ENCODE measurements around the gene CLIC3.

Gene CLIC3

GRCh38 chr9:136979769-136980587, 16.4 kb downstream of the CLIC3 start:
- no peak for DNase-seq

GRCh38 chr9:136978865-136979544, 17.4 kb downstream of the CLIC3 start:
- no peak for DNase-seq

GRCh38 chr9:136978073-136978864, 18.1 kb downstream of the CLIC3 start:
- DNase-seq = peak; percentile 72

- DNase-seq = no peak
These were observed 18.7 kb downstream of the CLIC3 start for GRCh38 chr9:136977649-136978072.

GRCh38 chr9:136977223-136977622, 19.1 kb downstream of the CLIC3 start, which contains the start of gene PTGDS:
PTGDS (plus strand) TSS chr9:136977504; CDS start chr9:136977579, 75 bp downstream.
- DNase-seq = no peak

- DNase-seq = peak; percentile 46
These were observed 20.7 kb downstream of the CLIC3 start for GRCh38 chr9:136975644-136976043.

GRCh38 chr9:136974817-136975535, 21.4 kb downstream of the CLIC3 start:
- DNase-seq = no peak

GRCh38 chr9:136973618-136974617, 22.4 kb downstream of the CLIC3 start:
- no peak for DNase-seq

- DNase-seq = no peak
These were observed 23.6 kb downstream of the CLIC3 start for GRCh38 chr9:136972743-136973142.

- no peak for DNase-seq
These were observed 24.0 kb downstream of the CLIC3 start for GRCh38 chr9:136972335-136972734.

- DNase-seq = no peak
These were observed 24.6 kb downstream of the CLIC3 start for GRCh38 chr9:136971746-136972145.

GRCh38 chr9:136970361-136970760, 26.0 kb downstream of the CLIC3 start:
- DNase-seq = no peak

GRCh38 chr9:136969774-136970173, 26.6 kb downstream of the CLIC3 start:
- DNase-seq = no peak

- DNase-seq = no peak
These were observed 27.2 kb downstream of the CLIC3 start for GRCh38 chr9:136969150-136969549.

- no peak for DNase-seq
These were observed 27.8 kb downstream of the CLIC3 start for GRCh38 chr9:136968333-136969127.

- DNase-seq = peak; percentile 34
These were observed 30.4 kb downstream of the CLIC3 start for GRCh38 chr9:136965771-136966484.

- no peak for DNase-seq
These were observed 31.4 kb downstream of the CLIC3 start for GRCh38 chr9:136964833-136965422.

GRCh38 chr9:136964171-136964689, 32.1 kb downstream of the CLIC3 start:
- DNase-seq = no peak

- no peak for DNase-seq
These were observed 32.6 kb downstream of the CLIC3 start for GRCh38 chr9:136963751-136964150.

All from activated naive CD4-positive, alpha-beta T cell treated with Interleukin-2 at 50 U/mL for 16 hours (primary cell).